ENCODE data around the gene DPF1.

GRCh38 chr19:38223617-38224013, 407 bp downstream of the DPF1 start:
- no peak for TF ChIP-seq SMAD1 (IDR thresholded peaks at IDR 0.05; ENCODE audit: low read depth, partially characterized antibody)
- TF ChIP-seq REST (IDR thresholded peaks at IDR 0.05; ENCODE audit: low read depth, low read length): no peak
